GM08714 (cell line): Measurements from ENCODE around the gene PRR22.

Experiments used
- H3K4me3 ChIP-seq: fragments of 200-500 bp; sonication (Bioruptor generic); 2 replicates; pipeline ENCODE4 v1.5.1; 2014; ENCODE audit warnings: mild to moderate bottlenecking, low read length, inconsistent platforms
- ZNF274 ChIP-seq: IDR thresholded peaks from 2 replicates; pipeline ENCODE4 v1.6.1; 2012; ENCODE audit warnings: mild to moderate bottlenecking, low read depth, low read length

Gene PRR22

DNA sequence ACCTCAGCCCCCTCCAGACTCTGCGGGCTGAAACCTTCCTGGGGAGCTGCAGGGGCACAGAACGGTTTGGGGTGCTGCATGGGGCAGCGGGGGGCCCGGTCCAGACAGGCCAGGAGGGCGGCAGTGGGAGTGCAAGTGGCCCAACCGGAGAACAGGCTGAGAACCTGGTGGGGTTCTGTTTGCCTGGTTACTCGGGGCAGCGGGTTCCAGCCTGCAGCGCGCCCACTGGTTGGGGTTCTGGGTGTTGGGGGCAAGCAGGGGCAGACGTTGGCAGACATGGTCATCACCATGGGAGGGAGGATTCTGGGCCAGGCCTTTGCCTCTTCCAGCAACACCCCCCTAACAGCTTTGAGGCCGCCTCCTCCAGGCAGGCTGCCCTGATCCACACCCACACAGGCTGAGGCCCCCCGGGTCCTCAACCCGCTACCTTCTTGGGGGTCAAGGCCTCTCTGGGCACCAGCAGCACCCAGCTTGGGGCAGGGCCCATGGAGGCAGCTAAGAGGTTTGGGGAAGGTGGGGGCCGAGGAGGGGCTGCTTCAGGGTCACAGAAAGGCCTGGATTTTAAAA is at the start of gene PRR22:
Gene PRR22 (minus strand): TSS at position 166 of the 567 bp plus-strand sequence. CDS start 86 bp downstream, at position 80.
- TF ChIP-seq ZNF274, result no peak
- no peak within 1 kb of the TSS for H3K4me3 ChIP-seq

DNA sequence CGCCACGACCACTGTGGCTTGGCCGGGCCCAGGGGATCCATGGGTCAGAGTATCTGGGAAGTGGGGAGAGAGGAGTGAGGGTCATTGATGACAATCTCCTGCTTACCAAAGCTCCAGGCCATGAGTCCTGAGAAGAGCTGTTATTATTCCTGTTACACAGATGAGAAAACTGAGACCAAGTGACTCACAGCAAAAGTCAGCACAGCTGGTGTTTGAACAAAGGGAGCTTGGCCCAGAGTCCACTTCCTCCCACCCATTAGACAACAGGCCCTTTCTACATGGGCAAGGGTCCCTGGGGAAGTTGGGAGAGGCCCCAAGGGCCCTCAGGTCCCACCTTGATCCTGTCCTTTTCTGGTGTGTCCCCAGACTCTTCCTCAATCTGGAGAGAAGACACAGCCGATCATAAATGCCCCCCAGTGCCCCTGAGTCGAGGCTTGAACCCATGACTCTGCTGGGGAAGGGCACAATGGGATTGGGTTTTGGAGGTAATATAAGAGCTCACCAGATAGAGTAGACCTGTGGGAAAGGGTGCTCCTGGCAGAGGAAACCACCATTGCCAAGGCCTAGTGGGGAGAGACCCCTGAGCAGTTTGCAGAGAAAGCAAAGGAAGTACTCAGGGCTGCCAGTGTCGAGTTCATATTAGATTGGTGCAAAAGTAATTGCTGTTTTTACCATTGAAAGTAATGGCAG is 48.1 kb upstream of the PRR22 start:
- H3K4me3 ChIP-seq, result no peak overlapping the region
- TF ChIP-seq ZNF274, result no peak

DNA sequence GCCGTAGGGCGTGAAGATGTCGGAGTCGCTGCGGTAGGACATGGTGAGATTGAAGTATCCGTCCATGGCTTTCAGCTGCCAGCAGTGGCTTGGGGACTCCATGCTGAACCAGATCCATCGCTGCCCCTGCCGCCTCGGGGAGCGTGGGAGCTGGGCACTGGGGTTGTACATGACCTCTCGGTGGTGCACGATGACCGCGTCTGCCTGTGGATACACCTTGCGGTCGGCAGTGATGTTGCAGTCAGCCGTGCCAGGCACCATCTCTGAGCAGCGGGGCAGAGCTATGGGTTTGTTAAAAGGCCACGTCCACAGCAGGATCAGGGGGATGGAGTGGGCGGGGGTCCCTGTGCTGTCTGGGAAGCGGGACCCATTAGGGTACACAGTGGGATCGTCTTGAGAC is 47.5 kb upstream of the PRR22 start:
- H3K4me3 ChIP-seq, result no peak overlapping the region
- TF ChIP-seq ZNF274, result no peak

DNA sequence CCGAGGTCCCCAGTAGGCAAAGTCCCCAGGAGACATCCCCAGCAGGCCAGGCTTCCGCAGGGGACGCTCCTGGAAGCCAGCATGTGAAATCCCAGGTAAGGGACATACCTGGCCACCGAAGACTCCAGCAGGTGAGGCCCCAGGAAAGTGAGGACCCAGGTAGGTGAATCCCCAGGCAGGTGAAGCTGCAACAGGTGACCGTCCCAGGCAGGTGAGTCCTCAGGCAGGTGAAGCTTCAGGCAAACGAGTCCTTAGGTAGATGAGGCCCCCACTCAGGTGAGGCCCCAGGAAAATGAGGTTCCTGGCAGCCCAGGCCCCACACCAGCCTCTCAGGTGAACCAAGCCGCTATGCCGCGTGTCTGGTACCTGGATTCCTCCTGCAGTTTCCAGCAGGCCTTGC is 46.6 kb upstream of the PRR22 start:
- no peak for TF ChIP-seq ZNF274
- no peak overlapping the region for H3K4me3 ChIP-seq

DNA sequence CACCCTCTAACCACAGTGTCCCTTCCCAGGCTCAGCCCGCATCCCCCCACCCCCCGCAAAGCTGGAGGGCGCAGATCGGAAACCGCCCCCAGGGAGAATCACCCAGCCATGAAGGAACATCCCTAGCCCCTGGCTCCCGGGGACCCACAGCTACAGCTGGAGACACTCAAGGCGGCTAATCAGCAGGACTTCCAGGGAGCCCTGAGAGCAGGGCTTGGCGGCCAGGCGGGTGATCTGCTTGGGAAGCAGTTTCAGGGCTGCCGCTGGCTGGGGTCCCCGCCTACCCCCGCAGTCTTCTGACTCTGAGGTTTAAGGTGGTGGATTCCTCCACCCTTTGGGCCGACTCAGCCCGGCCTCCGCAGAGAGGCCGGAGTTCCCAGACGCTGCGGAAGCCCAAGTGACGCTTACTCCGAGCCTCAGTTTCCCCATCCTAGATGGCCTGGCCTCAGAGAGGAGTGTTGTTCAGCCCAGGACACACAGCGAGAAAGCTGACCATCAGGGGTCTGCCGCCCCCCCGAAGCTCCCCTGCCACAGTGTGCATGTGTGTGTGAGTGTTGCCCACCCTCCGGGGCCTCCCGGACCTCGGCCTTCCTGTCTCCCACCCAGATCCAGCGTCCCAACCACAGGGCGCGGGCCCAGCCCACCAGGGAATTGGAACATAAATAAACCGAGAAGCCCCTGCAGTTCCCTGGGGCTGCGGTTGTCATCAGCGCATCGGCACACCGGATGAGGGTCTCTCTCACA is 45.2 kb upstream of the PRR22 start:
- no peak overlapping the region; the same call in 1 of the 2 replicates for H3K4me3 ChIP-seq
- no peak for TF ChIP-seq ZNF274

DNA sequence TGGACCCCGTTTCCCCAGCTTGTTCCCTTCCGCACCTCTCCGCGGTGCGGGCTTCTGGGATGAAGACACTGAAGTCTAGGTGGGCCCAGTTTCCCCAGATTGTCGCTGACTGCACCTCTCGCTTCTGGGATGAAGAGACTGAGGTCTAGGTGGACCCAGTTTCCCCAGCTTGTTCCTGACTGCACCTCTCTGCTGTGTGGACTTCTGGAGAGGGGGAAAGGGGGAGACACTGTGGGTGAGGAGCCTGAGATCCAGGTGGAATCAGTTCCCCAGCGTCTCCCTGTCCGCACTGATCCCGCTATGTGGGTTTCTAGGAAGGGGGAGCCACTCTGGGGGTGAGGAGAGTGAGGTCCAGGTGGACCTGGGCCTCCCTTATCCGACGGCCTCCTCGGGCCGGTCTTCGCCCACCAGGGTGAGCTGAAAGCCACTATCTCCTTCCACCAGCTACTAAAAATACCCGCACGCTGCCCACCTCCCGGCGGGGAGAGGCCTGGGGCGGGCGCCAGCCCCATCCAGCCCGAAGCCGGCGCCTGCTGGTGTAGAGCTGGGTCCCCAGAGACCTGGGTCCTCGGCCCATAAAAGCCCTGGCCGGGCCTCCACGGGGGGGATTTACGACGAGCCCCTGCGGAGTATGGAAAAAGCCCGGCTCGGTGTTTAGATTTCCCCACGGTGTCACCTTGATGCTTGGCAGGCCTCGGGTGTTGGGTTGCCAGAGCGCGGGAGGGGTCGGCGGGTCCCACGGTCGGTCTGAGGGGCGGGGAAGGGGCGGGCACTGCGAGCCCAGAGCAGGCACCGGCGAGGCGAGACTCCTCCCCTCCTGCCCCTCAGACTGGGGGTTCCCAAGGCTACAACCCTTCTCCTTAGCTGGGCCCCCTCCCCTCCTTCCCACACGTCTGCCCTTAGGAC is 44.4 kb upstream of the PRR22 start:
- no peak for TF ChIP-seq ZNF274
- peak overlapping the region; percentile 64; the same call in 1 of the 2 replicates for H3K4me3 ChIP-seq

DNA sequence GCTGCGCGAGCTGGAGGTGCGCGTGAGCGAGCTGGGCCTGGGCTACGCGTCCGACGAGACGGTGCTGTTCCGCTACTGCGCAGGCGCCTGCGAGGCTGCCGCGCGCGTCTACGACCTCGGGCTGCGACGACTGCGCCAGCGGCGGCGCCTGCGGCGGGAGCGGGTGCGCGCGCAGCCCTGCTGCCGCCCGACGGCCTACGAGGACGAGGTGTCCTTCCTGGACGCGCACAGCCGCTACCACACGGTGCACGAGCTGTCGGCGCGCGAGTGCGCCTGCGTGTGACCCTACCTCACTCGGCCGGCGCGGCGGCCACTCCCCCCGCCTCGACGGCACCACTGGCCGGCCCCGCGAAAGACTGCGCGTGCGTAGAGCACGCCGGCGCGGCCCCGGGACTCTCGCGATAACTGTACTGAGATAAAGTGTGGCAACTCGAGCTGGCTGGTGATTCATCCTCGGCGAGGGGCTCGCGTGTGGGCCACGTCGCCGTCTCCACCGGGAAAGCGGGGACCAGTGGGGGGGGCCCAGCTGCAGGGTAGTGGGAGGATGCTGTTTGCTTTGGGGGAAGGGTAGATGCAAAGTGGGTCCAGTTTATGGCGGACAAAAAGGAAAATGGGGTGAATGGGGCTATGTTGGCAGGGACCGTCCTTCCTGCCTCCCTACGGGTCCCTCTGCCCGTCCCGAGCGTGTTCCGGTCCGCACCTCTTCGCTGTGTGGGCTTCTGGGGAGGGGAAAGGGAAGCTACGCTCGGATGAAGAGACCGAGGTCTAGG is 43.5 kb upstream of the PRR22 start:
- peak overlapping the region; percentile 64; the same call in 1 of the 2 replicates for H3K4me3 ChIP-seq

DNA sequence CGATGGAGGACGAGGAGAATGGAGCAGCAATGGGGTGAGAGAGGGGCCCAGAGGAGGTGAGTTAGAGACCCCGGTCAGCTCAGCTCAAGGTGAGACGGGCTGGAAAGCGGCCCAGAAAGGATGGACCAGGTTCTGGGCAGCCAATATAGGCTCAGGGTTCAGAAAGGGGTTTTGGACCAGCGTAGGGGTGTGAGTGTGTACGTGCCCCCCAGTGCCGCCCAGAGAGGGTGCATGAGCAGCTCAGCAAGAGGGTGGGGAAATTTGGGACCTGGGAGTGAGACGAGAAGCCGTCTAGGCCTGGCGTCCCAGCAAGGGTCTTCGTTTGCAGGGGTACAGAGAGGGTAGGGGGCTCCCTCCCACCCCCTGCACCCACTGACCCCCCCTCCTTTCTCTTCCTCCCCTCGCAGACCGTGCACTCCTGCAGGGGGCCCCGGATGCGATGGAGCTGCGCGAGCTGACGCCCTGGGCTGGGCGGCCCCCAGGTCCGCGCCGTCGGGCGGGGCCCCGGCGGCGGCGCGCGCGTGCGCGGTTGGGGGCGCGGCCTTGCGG is 42.9 kb upstream of the PRR22 start:
- no peak overlapping the region; the same call in 1 of the 2 replicates for H3K4me3 ChIP-seq
- no peak for TF ChIP-seq ZNF274

More for the DNA sequence above, 43.5 kb upstream of the PRR22 start:
- TF ChIP-seq ZNF274, result no peak

DNA sequence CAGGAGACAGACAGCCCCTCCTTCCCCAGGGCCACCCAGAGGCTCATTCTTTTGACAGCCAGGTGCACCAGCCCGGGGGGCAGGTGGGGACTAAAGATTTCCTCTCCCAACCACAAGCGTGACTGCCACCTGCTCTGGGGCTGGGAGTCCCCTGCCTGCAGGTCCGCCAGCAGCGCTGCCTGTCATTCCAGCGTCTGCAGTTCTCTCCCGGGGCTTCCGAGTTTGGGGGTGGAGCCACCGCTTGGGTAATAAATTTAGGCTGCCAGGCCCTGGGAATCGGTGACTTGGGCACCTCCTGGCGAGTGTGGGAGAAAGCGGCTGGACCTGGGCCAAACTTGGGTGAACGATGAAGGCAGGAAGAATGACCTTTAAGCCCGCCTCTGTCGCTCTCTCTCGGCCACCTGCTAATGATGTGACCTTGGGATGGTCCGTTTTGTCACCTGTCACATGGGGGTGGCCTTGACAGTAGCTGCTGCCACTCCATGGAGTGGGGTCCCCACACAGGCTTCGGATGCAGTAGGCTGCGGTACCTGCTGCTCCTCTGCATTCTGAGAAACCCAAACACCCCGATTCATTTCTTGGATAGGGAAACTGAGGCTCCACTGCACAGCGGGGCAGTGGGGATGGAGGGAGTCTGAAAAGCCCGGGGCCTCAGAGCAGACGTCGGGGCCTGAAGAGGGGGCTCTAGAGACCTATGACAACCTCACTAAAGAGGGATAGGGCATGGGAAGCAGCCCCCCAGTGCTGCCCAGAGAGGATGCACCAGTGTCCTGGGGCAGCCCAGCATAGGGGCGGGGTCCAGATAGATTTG is 42.2 kb upstream of the PRR22 start:
- TF ChIP-seq ZNF274, result no peak
- H3K4me3 ChIP-seq, result no peak overlapping the region

DNA sequence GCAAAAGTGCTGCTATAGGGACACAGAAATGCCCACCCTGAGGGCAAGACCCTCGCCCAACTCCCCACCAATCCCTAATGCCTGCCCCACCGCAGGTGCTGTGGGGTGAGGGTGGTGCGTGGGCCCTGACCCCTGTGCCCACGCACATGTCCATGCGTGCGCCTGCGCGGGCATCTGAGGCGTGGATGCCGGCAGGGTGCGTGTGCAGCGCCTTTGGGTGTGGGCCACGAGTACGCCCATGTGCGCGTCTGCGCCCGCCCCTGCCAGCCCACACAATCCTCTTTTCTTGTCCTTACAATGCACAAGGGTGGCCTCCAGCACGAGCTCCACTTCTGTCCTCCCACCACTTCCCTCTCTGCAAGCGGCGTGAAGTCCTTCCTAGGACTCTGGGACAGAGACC is 40.6 kb upstream of the PRR22 start:
- no peak overlapping the region for H3K4me3 ChIP-seq
- TF ChIP-seq ZNF274, result no peak

DNA sequence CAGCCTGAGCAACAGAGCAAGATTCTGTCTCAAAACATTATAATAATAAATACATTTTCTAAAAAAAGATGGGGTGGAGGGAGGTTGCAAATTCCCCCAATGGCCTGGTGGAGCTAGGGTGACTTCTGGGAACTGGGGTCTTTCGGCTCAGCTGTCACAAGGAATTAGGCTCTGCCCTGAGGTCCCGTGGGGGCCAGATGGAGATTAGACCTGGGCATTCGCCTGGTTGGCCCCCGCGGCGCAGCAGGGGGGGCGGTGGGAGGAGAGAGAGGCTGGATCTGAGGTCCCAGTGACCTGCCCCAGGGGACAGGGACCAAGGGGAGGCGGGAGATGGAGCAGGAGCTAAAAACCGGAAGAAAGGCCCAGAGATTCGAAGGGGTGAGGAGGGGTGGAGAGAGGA is 40.2 kb upstream of the PRR22 start:
- TF ChIP-seq ZNF274, result no peak
- no peak overlapping the region for H3K4me3 ChIP-seq

DNA sequence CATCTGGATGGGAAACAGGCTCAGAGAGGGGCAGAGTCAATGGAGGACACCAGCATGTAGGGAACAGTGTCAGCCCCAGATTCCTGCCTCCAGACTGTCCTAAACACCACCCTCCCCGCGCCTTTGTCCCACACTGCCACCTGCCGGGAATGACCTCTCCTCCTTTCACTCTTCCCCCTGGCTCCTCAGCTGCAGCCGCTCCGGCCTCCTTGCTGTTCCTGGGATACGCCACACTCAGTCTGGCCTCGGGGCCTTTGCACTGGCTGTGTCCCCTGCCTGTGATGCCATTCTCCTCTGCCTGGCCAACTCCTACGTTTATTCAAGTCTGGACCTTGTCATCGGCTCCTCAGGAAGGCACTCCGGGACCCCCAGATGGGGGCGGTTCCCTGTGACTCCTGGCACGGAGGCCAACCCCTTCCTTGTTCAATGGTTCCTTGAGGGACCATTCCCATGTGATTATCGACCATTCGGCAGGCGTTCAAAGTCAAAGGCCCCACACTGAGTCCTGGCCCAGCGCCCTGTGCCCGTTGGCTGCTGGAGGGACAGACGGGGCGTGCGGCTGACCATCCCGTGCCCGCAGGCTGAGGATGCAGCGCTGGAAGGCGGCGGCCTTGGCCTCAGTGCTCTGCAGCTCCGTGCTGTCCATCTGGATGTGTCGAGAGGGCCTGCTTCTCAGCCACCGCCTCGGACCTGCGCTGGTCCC is 39.2 kb upstream of the PRR22 start:
- TF ChIP-seq ZNF274, result no peak

More for the DNA sequence above, 39.2 kb upstream of the PRR22 start:
- no peak overlapping the region for H3K4me3 ChIP-seq
